ENCODE results near the gene NLRP7.
"Not testable (repeated sequence)": the region's sequence is repeated elsewhere in the genome, so short reads cannot be mapped to it uniquely, and the experiment has no call there.

Gene NLRP7

DNA sequence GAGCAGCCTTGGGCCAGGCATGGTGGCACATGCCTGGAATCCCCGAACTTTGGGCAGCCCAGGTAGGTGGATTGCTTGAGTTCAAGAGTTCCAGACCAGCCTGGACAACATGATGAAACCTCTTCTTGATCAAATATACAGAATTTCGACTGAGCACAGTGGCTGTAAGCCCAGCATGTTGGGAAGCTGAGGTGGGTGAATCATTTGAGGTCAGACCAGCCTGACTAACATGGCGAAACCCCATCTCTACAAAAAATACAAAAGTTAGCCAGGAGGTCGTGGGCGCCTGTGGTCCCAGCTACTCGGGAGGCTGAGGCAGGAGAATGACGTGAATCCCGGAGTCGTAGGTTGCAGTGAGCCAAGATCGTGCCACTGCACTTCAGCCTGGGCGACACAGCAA is 8.0 kb upstream of the NLRP7 start:
- no peak overlapping the region for H3K4me3 ChIP-seq (ENCODE audit: low read length)
- H2AFZ ChIP-seq (ENCODE audit: low read length) = no peak overlapping the region
- 0 out of 2 replicates have a peak, but pooled peaks cover 11% of the 10 kb centered on the region for H3K27me3 ChIP-seq (replicated peaks; ENCODE audit: insufficient read depth, low read length)
- TF ChIP-seq, protein P1, sequence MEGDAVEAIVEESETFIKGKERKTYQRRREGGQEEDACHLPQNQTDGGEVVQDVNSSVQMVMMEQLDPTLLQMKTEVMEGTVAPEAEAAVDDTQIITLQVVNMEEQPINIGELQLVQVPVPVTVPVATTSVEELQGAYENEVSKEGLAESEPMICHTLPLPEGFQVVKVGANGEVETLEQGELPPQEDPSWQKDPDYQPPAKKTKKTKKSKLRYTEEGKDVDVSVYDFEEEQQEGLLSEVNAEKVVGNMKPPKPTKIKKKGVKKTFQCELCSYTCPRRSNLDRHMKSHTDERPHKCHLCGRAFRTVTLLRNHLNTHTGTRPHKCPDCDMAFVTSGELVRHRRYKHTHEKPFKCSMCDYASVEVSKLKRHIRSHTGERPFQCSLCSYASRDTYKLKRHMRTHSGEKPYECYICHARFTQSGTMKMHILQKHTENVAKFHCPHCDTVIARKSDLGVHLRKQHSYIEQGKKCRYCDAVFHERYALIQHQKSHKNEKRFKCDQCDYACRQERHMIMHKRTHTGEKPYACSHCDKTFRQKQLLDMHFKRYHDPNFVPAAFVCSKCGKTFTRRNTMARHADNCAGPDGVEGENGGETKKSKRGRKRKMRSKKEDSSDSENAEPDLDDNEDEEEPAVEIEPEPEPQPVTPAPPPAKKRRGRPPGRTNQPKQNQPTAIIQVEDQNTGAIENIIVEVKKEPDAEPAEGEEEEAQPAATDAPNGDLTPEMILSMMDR (IDR thresholded peaks at IDR 0.05; ENCODE audit: low read length) = no peak
- TF ChIP-seq EZH2 (optimal IDR thresholded peaks at IDR 0.05; ENCODE audit: low read depth, low read length) (no peak), EZH2phosphoT487 (IDR thresholded peaks at IDR 0.05; ENCODE audit: low read length) (no peak)
- H3K79me2 ChIP-seq (ENCODE audit: low read length) = no peaks in the 10 kb centered on the region
- H3K27ac ChIP-seq (ENCODE audit: low read length) = no peak overlapping the region
- no peak overlapping the region for H3K4me2 ChIP-seq (ENCODE audit: low read depth, low read length)
- peaks cover 19% of the 10 kb centered on the region for H3K4me1 ChIP-seq (ENCODE audit: low read length)
- H3K36me3 ChIP-seq (replicated peaks; ENCODE audit: insufficient read depth, low read length) = no peaks in the 10 kb centered on the region
- H3F3A ChIP-seq (ENCODE audit: insufficient read depth, low read length) = peaks cover 24% of the 10 kb centered on the region
- no peaks in the 10 kb centered on the region for H3K9me3 ChIP-seq (replicated peaks; ENCODE audit: insufficient read depth, low read length)
- no peak overlapping the region for H3K9ac ChIP-seq (ENCODE audit: low read length)
- no peaks in the 10 kb centered on the region for H3K9me2 ChIP-seq (replicated peaks; ENCODE audit: insufficient read depth, low read length)
- no peaks in the 10 kb centered on the region for H4K20me1 ChIP-seq (ENCODE audit: insufficient read depth, low read length)
- no peak for DNase-seq

- H3K36me3 ChIP-seq (replicated peaks; ENCODE audit: insufficient read depth, low read length); H3K9ac ChIP-seq (ENCODE audit: low read length); H3F3A ChIP-seq (ENCODE audit: insufficient read depth, low read length); H3K79me2 ChIP-seq (ENCODE audit: low read length); H3K4me2 ChIP-seq (ENCODE audit: low read depth, low read length); H3K4me3 ChIP-seq (ENCODE audit: low read length); H2AFZ ChIP-seq (ENCODE audit: low read length); DNase-seq; H3K27ac ChIP-seq (ENCODE audit: low read length); H3K9me3 ChIP-seq (replicated peaks; ENCODE audit: insufficient read depth, low read length); H3K9me2 ChIP-seq (replicated peaks; ENCODE audit: insufficient read depth, low read length); H4K20me1 ChIP-seq (ENCODE audit: insufficient read depth, low read length): not testable (repeated sequence)
- Histone ChIP-seq H3K27me3 (replicated peaks; ENCODE audit: insufficient read depth, low read length) (0 out of 2 replicates have a peak, but pooled peaks cover 11% of the 10 kb centered on the region), H3K4me1 (ENCODE audit: low read length) (peaks cover 17% of the 10 kb centered on the region)
These were observed 6.0 kb upstream of the NLRP7 start for GRCh38 chr19:54953345-54953713.

DNA sequence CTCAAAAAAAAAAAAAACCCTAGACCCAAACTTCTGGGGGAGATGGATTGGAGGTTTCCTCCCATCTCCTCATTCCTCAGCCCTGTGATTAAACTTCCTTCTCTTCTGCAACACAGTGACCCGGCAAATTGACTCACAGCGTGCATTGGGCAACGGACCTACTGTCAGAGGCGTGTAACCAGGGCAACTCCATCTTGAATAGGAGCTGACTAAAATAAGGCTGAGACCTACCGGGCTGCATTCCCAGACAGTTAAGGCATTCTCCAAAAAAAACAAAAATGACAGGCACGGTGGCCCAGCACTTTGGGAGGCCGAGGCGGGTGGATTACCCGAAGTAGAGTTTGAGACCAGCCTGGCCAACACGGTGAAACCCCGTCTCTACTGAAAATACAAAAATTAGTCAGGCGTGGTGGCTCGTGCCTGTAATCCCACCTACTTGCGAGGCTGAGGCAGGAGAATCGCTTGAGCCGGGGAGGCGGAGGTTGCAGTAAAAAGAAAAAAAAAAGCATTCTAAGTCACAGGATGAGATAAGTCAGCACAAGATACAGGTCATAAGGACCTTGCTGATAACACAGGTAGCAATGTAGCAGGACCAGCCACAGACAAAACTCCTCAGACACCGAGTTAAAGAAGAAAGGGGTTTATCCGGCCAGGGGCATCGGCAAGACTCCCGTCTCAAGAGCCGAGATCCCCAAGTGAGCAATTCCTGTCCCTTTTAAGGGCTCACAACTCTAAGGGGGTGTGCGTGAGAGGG is 5.4 kb upstream of the NLRP7 start:
- no peak overlapping the region for H3K4me3 ChIP-seq (ENCODE audit: low read length)
- no peak overlapping the region for H3K9ac ChIP-seq (ENCODE audit: low read length)
- no peaks in the 10 kb centered on the region for H3K9me2 ChIP-seq (replicated peaks; ENCODE audit: insufficient read depth, low read length)
- no peak overlapping the region for H3K4me2 ChIP-seq (ENCODE audit: low read depth, low read length)
- no peaks in the 10 kb centered on the region for H3K36me3 ChIP-seq (replicated peaks; ENCODE audit: insufficient read depth, low read length)
- H3F3A ChIP-seq (ENCODE audit: insufficient read depth, low read length) = no peaks in the 10 kb centered on the region
- H3K4me1 ChIP-seq (ENCODE audit: low read length) = peaks cover 12% of the 10 kb centered on the region
- H2AFZ ChIP-seq (ENCODE audit: low read length) = no peak overlapping the region
- no peak overlapping the region for H3K27ac ChIP-seq (ENCODE audit: low read length)
- H3K27me3 ChIP-seq (replicated peaks; ENCODE audit: insufficient read depth, low read length) = 0 out of 2 replicates have a peak, but pooled peaks cover 11% of the 10 kb centered on the region
- TF ChIP-seq, protein P1 (IDR thresholded peaks at IDR 0.05; ENCODE audit: low read length) = no peak
- no peak for TF ChIP-seq EZH2phosphoT487 (IDR thresholded peaks at IDR 0.05; ENCODE audit: low read length)
- TF ChIP-seq EZH2 (optimal IDR thresholded peaks at IDR 0.05; ENCODE audit: low read depth, low read length) = no peak
- H3K9me3 ChIP-seq (replicated peaks; ENCODE audit: insufficient read depth, low read length) = no peaks in the 10 kb centered on the region
- H3K79me2 ChIP-seq (ENCODE audit: low read length) = no peaks in the 10 kb centered on the region
- H4K20me1 ChIP-seq (ENCODE audit: insufficient read depth, low read length) = no peaks in the 10 kb centered on the region
- no peak for DNase-seq

- H3K36me3 ChIP-seq (replicated peaks; ENCODE audit: insufficient read depth, low read length); H3F3A ChIP-seq (ENCODE audit: insufficient read depth, low read length); H4K20me1 ChIP-seq (ENCODE audit: insufficient read depth, low read length); H3K9me3 ChIP-seq (replicated peaks; ENCODE audit: insufficient read depth, low read length); H3K9me2 ChIP-seq (replicated peaks; ENCODE audit: insufficient read depth, low read length); H3K27ac ChIP-seq (ENCODE audit: low read length); H3K4me1 ChIP-seq (ENCODE audit: low read length); DNase-seq; H3K79me2 ChIP-seq (ENCODE audit: low read length); H3K4me2 ChIP-seq (ENCODE audit: low read depth, low read length); H3K4me3 ChIP-seq (ENCODE audit: low read length); H3K9ac ChIP-seq (ENCODE audit: low read length); H2AFZ ChIP-seq (ENCODE audit: low read length): not testable (repeated sequence)
- H3K27me3 ChIP-seq (replicated peaks; ENCODE audit: insufficient read depth, low read length) = 0 out of 2 replicates have a peak, but pooled peaks cover 11% of the 10 kb centered on the region
These were observed 3.2 kb upstream of the NLRP7 start for GRCh38 chr19:54950580-54950979.
